ENCODE data around the gene CCSAP.
"Not testable (repeated sequence)": the region's sequence is repeated elsewhere in the genome, so short reads cannot be mapped to it uniquely, and the experiment has no call there.

- TF ChIP-seq CTCF, POLR2A (IDR thresholded peaks at IDR 0.05): not testable (repeated sequence)
These were observed 15.1 kb downstream of the CCSAP start for GRCh38 chr1:229327765-229328164.

Measured in tibial nerve (tissue), 3 donors.